Endodermal cell (in vitro differentiated cells): ENCODE results near the gene ZNF74. TPM values are rescaled to one million over a fixed set of nuclear protein-coding genes. Genes with fewer than 3 reads are reported as not detected.

Experiments
- DNase-seq: peaks from one replicate; pipeline ENCODE4 v3.0.0-alpha.2; 2017
- H3K27ac ChIP-seq: 2 replicates; pipeline ENCODE4 v1.5.1; 2013; ENCODE audit warnings: mild to moderate bottlenecking, low read depth, low read length, moderate library complexity
- H3K27me3 ChIP-seq: 2 replicates; pipeline ENCODE4 v1.6.1; 2013; ENCODE audit warnings: mild to moderate bottlenecking, low read length, moderate library complexity; ENCODE audit not compliant: insufficient read depth, control insufficient read depth, poor library complexity, severe bottlenecking
- H3K36me3 ChIP-seq: 2 replicates; pipeline ENCODE4 v1.7.0; 2013; ENCODE audit warnings: mild to moderate bottlenecking, low read length, moderate library complexity; ENCODE audit not compliant: control insufficient read depth, insufficient read depth
- H3K4me1 ChIP-seq: one replicate; pipeline ENCODE4 v1.7.0; 2013; ENCODE audit warnings: low read length; ENCODE audit not compliant: control insufficient read depth, insufficient read depth
- H3K4me3 ChIP-seq: 2 replicates; pipeline ENCODE4 v1.5.1; 2013; ENCODE audit warnings: mild to moderate bottlenecking, low read length, moderate library complexity
- H3K9ac ChIP-seq: 2 replicates; pipeline ENCODE4 v1.6.1; 2013; ENCODE audit warnings: mild to moderate bottlenecking, low read length, moderate library complexity; ENCODE audit not compliant: poor library complexity, severe bottlenecking; ENCODE audit errors: extremely low read depth
- H3K9me3 ChIP-seq: 2 replicates; pipeline ENCODE4 v1.6.1; 2013; ENCODE audit warnings: mild to moderate bottlenecking, low read length, moderate library complexity; ENCODE audit not compliant: control insufficient read depth
- H3K27ac Mint-ChIP-seq: 2 replicates; pipeline ENCODE4 v1.8.0; 2020; ENCODE audit warnings: mixed read lengths
- H3K27me3 Mint-ChIP-seq: 2 replicates; pipeline ENCODE4 v1.8.0; 2021; ENCODE audit warnings: mild to moderate bottlenecking, mixed read lengths; ENCODE audit not compliant: insufficient read depth
- H3K36me3 Mint-ChIP-seq: 2 replicates; pipeline ENCODE4 v1.8.0; 2020; ENCODE audit warnings: low read depth, mixed read lengths
- H3K4me1 Mint-ChIP-seq: 2 replicates; pipeline ENCODE4 v1.8.0; 2020; ENCODE audit warnings: mixed read lengths
- H3K4me3 Mint-ChIP-seq: 2 replicates; pipeline ENCODE4 v1.8.0; 2020; ENCODE audit warnings: mild to moderate bottlenecking, moderate library complexity, mixed read lengths
- H3K9me3 Mint-ChIP-seq: 2 replicates; pipeline ENCODE4 v1.8.0; 2020; ENCODE audit warnings: mild to moderate bottlenecking, mixed read lengths
- WGBS, 2 experiments: methylation state at CpG; one replicate each; pipeline versions ENCODE4 v1.1.5 to v1.1.7; 2013; ENCODE audit warnings: missing lambda C conversion rate in 2 of 2, mixed read lengths in 1 of 2; ENCODE audit not compliant: insufficient coverage in 1 of 2, insufficient read length in 1 of 2; 5-methylcytosine and 5-hydroxymethylcytosine counted together
- total RNA-seq, 2 donors: library from RNA; stranded (reverse); fragmentation: NEBNext Ultra II Directional in 1 of 2; extraction: Animal tissue kit (Norgen Biotek cat#: 25700) in 1 of 2; gene quantifications; 2 replicates in 1 of 2; 3 replicates in 1 of 2; pipeline ENCODE4 v1.2.1, GENCODE V29; 2021
- TF ChIP-seq, protein P1 (sequence below): fragments of 200-600 bp; sonication (generic); conservative IDR thresholded peaks from 2 replicates; pipeline ENCODE4 v1.5.0; 2021; ENCODE audit warnings: antibody characterized with exemption, mild to moderate bottlenecking

ZNF74 gene
- total RNA-seq, 2 donors from 2014 or later: 36.9 to 41.7 TPM

GRCh38 chr22:20426259-20426615, 32.3 kb downstream of the ZNF74 start:
- peaks cover 19% of the 10 kb centered on the region for H3K27me3 Mint-ChIP-seq
- no peaks in the 10 kb centered on the region for H3K9me3 Mint-ChIP-seq
- 93 to 94% methylated on average over 11 to 12 of the region's 12 CpGs for WGBS, 2 experiments

DNA sequence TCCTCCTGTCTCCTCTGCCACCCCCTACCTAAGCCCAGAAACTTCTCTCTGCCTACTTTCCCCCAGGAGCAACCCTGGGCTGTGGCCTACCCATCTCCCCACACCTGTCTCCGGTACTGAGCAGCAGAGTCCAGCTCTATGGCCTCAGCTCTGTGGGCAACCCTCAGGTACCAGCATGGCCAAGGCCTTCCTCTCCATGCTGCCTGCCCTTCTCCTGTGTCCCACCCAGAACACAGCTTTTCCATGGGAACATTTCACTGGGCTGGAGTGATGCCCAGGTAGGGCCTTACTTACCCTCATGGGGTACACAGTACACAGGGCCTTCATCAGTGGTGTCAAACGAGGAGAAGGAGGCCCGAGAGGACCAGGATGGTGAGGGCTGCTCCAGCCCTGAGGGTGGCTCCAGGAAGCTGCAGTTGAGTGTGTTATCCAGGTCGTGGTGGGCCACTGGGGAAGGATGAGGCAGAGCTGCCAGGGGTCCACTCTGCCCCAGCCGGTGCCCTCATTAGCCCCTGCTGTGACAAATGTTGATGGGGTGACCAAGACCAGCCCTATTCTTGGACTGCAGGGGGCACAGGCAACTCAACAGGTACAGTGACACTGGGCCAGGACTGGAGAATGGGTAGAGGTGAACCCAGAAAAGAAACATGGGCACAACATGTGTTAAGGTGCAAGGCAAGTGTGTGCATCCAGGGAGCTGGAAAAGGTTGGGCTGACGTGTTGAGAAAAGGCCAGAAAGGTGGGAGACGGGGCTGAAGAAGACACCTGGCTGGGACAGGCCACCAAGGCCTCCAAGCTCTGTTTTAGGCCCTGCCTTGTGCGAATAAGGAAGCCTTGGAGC, 33.4 kb downstream of the ZNF74 start:
- peaks cover 9% of the 10 kb centered on the region for H3K4me1 Mint-ChIP-seq
- H3K27ac ChIP-seq: no peak overlapping the region
- peaks cover 23% of the 10 kb centered on the region for H3K36me3 Mint-ChIP-seq
- H3K27me3 ChIP-seq: peaks cover 30% of the 10 kb centered on the region
- H3K27me3 Mint-ChIP-seq: peaks cover 30% of the 10 kb centered on the region
- TF ChIP-seq, protein P1, sequence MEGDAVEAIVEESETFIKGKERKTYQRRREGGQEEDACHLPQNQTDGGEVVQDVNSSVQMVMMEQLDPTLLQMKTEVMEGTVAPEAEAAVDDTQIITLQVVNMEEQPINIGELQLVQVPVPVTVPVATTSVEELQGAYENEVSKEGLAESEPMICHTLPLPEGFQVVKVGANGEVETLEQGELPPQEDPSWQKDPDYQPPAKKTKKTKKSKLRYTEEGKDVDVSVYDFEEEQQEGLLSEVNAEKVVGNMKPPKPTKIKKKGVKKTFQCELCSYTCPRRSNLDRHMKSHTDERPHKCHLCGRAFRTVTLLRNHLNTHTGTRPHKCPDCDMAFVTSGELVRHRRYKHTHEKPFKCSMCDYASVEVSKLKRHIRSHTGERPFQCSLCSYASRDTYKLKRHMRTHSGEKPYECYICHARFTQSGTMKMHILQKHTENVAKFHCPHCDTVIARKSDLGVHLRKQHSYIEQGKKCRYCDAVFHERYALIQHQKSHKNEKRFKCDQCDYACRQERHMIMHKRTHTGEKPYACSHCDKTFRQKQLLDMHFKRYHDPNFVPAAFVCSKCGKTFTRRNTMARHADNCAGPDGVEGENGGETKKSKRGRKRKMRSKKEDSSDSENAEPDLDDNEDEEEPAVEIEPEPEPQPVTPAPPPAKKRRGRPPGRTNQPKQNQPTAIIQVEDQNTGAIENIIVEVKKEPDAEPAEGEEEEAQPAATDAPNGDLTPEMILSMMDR: no peak
- WGBS, 2 experiments: 88 to 93% methylated on average over 3 to 8 of the region's 8 CpGs
- no peaks in the 10 kb centered on the region for H3K4me1 ChIP-seq
- no peak for DNase-seq
- H3K27ac Mint-ChIP-seq: no peak overlapping the region
- H3K9ac ChIP-seq: no peak overlapping the region
- no peaks in the 10 kb centered on the region for H3K9me3 ChIP-seq
- H3K4me3 Mint-ChIP-seq: no peak overlapping the region
- H3K4me3 ChIP-seq: no peak overlapping the region
- peaks cover 33% of the 10 kb centered on the region for H3K36me3 ChIP-seq
- H3K9me3 Mint-ChIP-seq: no peaks in the 10 kb centered on the region

More at GRCh38 chr22:20426259-20426615, 32.3 kb downstream of the ZNF74 start:
- Mint-ChIP-seq H3K27ac (no peak overlapping the region), H3K4me1 (peaks cover 7% of the 10 kb centered on the region), H3K36me3 (peaks cover 23% of the 10 kb centered on the region), H3K4me3 (no peak overlapping the region)
- no peaks in the 10 kb centered on the region for H3K4me1 ChIP-seq
- peaks cover 33% of the 10 kb centered on the region for H3K36me3 ChIP-seq
- H3K9ac ChIP-seq: no peak overlapping the region
- TF ChIP-seq, protein P1: no peak
- DNase-seq: no peak
- H3K27me3 ChIP-seq: peaks cover 19% of the 10 kb centered on the region
- H3K9me3 ChIP-seq: no peaks in the 10 kb centered on the region
- H3K4me3 ChIP-seq: no peak overlapping the region
- H3K27ac ChIP-seq: no peak overlapping the region

GRCh38 chr22:20427945-20428417, 34.0 kb downstream of the ZNF74 start:
- TF ChIP-seq, protein P1: no peak
- Mint-ChIP-seq H3K36me3 (peaks cover 23% of the 10 kb centered on the region), H3K27me3 (peaks cover 36% of the 10 kb centered on the region), H3K4me3 (no peak overlapping the region), H3K4me1 (peaks cover 9% of the 10 kb centered on the region), H3K27ac (no peak overlapping the region), H3K9me3 (no peaks in the 10 kb centered on the region)
- no peaks in the 10 kb centered on the region for H3K4me1 ChIP-seq
- no peak overlapping the region for H3K27ac ChIP-seq
- H3K9me3 ChIP-seq: no peaks in the 10 kb centered on the region
- no peak overlapping the region for H3K9ac ChIP-seq
- DNase-seq: no peak
- 96 to 100% methylated on average over 3 to 4 of the region's 4 CpGs for WGBS, 2 experiments
- peaks cover 33% of the 10 kb centered on the region for H3K36me3 ChIP-seq
- peaks cover 36% of the 10 kb centered on the region for H3K27me3 ChIP-seq
- no peak overlapping the region for H3K4me3 ChIP-seq
